ENCODE data around the gene HMGN2. TPM values are rescaled to one million over a fixed set of nuclear protein-coding genes. Genes with fewer than 3 reads are reported as not detected.

HMGN2 gene
- total RNA-seq, 1 experiment from 2014 or later = 414 TPM

DNA sequence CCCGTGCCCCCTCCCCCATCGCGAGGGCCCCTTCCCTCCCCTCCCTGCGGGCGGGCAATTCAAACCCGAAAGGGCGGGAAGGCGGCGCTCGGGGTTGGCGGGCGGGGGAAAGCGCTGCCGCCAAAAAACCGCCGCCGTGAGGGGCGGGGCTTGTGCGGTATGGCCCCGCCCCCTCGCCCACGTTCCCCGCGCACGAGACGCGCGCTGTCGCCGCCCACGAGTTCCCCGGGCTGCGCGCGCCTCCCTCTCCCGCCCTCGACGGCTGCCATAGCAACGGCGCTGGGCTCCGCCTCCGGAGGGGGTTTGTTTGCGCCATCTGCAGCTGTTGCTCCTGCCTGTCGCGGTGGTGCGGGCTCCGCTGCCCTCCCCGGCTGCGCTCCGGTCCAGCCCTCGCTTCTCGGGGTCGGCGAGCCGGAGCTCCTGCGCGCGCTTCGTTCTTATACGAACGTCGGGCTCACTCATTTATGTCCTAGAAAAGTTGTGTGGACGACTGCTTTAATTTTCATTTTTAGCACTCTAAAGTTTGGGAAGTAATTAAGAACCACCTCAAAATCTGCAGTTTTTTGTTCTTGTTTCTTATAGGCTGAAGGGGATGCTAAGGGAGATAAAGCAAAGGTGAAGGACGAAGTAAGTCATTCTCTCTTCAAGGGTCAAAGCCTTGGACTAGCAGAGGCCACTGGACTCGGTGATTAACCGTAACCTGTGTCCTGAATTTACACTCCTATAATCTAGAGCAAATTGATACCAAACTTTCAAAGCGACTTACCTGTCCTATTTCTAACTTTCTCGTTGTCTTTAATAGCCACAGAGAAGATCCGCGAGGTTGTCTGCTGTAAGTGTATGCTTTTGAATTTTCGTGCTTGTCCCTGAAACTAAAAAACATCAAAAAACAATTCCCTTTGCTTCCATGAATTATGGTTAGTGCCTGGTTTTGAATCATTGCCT lies 933 bp downstream of the HMGN2 start (continued):
- TF ChIP-seq, protein P1, sequence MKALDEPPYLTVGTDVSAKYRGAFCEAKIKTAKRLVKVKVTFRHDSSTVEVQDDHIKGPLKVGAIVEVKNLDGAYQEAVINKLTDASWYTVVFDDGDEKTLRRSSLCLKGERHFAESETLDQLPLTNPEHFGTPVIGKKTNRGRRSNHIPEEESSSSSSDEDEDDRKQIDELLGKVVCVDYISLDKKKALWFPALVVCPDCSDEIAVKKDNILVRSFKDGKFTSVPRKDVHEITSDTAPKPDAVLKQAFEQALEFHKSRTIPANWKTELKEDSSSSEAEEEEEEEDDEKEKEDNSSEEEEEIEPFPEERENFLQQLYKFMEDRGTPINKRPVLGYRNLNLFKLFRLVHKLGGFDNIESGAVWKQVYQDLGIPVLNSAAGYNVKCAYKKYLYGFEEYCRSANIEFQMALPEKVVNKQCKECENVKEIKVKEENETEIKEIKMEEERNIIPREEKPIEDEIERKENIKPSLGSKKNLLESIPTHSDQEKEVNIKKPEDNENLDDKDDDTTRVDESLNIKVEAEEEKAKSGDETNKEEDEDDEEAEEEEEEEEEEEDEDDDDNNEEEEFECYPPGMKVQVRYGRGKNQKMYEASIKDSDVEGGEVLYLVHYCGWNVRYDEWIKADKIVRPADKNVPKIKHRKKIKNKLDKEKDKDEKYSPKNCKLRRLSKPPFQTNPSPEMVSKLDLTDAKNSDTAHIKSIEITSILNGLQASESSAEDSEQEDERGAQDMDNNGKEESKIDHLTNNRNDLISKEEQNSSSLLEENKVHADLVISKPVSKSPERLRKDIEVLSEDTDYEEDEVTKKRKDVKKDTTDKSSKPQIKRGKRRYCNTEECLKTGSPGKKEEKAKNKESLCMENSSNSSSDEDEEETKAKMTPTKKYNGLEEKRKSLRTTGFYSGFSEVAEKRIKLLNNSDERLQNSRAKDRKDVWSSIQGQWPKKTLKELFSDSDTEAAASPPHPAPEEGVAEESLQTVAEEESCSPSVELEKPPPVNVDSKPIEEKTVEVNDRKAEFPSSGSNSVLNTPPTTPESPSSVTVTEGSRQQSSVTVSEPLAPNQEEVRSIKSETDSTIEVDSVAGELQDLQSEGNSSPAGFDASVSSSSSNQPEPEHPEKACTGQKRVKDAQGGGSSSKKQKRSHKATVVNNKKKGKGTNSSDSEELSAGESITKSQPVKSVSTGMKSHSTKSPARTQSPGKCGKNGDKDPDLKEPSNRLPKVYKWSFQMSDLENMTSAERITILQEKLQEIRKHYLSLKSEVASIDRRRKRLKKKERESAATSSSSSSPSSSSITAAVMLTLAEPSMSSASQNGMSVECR (CRISPR knock-in tag; IDR thresholded peaks at IDR 0.05; ENCODE audit: borderline replicate concordance) = peak; percentile 55; the same call in 1 of the 2 replicates
- TF ChIP-seq, protein P2, sequence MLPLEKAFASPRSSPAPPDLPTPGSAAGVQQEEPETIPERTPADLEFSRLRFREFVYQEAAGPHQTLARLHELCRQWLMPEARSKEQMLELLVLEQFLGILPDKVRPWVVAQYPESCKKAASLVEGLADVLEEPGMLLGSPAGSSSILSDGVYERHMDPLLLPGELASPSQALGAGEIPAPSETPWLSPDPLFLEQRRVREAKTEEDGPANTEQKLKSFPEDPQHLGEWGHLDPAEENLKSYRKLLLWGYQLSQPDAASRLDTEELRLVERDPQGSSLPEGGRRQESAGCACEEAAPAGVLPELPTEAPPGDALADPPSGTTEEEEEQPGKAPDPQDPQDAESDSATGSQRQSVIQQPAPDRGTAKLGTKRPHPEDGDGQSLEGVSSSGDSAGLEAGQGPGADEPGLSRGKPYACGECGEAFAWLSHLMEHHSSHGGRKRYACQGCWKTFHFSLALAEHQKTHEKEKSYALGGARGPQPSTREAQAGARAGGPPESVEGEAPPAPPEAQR (CRISPR knock-in tag; IDR thresholded peaks at IDR 0.05) = no peak
- TF ChIP-seq, protein P3, sequence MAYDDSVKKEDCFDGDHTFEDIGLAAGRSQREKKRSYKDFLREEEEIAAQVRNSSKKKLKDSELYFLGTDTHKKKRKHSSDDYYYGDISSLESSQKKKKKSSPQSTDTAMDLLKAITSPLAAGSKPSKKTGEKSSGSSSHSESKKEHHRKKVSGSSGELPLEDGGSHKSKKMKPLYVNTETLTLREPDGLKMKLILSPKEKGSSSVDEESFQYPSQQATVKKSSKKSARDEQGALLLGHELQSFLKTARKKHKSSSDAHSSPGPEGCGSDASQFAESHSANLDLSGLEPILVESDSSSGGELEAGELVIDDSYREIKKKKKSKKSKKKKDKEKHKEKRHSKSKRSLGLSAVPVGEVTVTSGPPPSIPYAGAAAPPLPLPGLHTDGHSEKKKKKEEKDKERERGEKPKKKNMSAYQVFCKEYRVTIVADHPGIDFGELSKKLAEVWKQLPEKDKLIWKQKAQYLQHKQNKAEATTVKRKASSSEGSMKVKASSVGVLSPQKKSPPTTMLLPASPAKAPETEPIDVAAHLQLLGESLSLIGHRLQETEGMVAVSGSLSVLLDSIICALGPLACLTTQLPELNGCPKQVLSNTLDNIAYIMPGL (CRISPR knock-in tag; IDR thresholded peaks at IDR 0.05) = no peak
- TF ChIP-seq, protein P4, sequence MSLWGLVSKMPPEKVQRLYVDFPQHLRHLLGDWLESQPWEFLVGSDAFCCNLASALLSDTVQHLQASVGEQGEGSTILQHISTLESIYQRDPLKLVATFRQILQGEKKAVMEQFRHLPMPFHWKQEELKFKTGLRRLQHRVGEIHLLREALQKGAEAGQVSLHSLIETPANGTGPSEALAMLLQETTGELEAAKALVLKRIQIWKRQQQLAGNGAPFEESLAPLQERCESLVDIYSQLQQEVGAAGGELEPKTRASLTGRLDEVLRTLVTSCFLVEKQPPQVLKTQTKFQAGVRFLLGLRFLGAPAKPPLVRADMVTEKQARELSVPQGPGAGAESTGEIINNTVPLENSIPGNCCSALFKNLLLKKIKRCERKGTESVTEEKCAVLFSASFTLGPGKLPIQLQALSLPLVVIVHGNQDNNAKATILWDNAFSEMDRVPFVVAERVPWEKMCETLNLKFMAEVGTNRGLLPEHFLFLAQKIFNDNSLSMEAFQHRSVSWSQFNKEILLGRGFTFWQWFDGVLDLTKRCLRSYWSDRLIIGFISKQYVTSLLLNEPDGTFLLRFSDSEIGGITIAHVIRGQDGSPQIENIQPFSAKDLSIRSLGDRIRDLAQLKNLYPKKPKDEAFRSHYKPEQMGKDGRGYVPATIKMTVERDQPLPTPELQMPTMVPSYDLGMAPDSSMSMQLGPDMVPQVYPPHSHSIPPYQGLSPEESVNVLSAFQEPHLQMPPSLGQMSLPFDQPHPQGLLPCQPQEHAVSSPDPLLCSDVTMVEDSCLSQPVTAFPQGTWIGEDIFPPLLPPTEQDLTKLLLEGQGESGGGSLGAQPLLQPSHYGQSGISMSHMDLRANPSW (CRISPR knock-in tag; conservative IDR thresholded peaks at IDR 0.05; ENCODE audit: low read depth) = no peak
- TF ChIP-seq NFE2L1 (CRISPR knock-in tag; IDR thresholded peaks at IDR 0.05) = no peak
- TF ChIP-seq, protein P5, sequence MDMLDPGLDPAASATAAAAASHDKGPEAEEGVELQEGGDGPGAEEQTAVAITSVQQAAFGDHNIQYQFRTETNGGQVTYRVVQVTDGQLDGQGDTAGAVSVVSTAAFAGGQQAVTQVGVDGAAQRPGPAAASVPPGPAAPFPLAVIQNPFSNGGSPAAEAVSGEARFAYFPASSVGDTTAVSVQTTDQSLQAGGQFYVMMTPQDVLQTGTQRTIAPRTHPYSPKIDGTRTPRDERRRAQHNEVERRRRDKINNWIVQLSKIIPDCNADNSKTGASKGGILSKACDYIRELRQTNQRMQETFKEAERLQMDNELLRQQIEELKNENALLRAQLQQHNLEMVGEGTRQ (CRISPR knock-in tag; IDR thresholded peaks at IDR 0.05) = no peak
- TF ChIP-seq RORB (CRISPR knock-in tag; IDR thresholded peaks at IDR 0.05) = no peak
- no peak for TF ChIP-seq TCF7 (CRISPR knock-in tag; IDR thresholded peaks at IDR 0.05; ENCODE audit: low read depth)

DNA sequence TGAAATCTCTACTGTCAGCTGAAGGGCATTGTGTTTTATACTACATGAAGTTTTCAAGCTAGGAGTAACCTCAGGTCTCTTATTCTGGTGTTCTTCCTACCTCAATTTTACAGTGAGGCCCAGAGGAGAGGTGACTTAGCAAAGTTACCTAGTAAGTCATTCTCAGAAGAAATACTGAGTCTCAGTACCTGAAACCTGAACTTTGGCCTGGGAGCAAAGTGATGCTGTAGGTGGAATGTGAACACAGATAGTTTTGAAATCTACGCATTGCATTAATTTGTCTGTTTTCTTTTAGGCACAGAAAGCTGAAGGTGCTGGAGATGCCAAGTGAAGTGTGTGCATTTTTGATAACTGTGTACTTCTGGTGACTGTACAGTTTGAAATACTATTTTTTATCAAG lies 2.6 kb downstream of the HMGN2 start:
- DNase-seq (ENCODE audit: low spot score) (no peak), ATAC-seq (no peak)
- H3K4me3 Mint-ChIP-seq = peak overlapping the region; percentile 89
- H3K27me3 Mint-ChIP-seq (ENCODE audit: low read depth) = no peaks in the 10 kb centered on the region; the same call in 1 of the 2 replicates
- peaks cover 52% of the 10 kb centered on the region for H3K36me3 Mint-ChIP-seq
- ChIA-PET POLR2A (no interaction called here), CTCF (no interaction called here)
- H3K4me1 Mint-ChIP-seq = peaks cover 28% of the 10 kb centered on the region
- H3K27ac Mint-ChIP-seq = peak overlapping the region; percentile 27; the same call in 1 of the 2 replicates
- no peaks in the 10 kb centered on the region for H3K9me3 Mint-ChIP-seq
- TF ChIP-seq, protein P6, sequence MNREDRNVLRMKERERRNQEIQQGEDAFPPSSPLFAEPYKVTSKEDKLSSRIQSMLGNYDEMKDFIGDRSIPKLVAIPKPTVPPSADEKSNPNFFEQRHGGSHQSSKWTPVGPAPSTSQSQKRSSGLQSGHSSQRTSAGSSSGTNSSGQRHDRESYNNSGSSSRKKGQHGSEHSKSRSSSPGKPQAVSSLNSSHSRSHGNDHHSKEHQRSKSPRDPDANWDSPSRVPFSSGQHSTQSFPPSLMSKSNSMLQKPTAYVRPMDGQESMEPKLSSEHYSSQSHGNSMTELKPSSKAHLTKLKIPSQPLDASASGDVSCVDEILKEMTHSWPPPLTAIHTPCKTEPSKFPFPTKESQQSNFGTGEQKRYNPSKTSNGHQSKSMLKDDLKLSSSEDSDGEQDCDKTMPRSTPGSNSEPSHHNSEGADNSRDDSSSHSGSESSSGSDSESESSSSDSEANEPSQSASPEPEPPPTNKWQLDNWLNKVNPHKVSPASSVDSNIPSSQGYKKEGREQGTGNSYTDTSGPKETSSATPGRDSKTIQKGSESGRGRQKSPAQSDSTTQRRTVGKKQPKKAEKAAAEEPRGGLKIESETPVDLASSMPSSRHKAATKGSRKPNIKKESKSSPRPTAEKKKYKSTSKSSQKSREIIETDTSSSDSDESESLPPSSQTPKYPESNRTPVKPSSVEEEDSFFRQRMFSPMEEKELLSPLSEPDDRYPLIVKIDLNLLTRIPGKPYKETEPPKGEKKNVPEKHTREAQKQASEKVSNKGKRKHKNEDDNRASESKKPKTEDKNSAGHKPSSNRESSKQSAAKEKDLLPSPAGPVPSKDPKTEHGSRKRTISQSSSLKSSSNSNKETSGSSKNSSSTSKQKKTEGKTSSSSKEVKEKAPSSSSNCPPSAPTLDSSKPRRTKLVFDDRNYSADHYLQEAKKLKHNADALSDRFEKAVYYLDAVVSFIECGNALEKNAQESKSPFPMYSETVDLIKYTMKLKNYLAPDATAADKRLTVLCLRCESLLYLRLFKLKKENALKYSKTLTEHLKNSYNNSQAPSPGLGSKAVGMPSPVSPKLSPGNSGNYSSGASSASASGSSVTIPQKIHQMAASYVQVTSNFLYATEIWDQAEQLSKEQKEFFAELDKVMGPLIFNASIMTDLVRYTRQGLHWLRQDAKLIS (CRISPR knock-in tag; IDR thresholded peaks at IDR 0.05; ENCODE audit: borderline replicate concordance) = no peak
- TF ChIP-seq, protein P7, sequence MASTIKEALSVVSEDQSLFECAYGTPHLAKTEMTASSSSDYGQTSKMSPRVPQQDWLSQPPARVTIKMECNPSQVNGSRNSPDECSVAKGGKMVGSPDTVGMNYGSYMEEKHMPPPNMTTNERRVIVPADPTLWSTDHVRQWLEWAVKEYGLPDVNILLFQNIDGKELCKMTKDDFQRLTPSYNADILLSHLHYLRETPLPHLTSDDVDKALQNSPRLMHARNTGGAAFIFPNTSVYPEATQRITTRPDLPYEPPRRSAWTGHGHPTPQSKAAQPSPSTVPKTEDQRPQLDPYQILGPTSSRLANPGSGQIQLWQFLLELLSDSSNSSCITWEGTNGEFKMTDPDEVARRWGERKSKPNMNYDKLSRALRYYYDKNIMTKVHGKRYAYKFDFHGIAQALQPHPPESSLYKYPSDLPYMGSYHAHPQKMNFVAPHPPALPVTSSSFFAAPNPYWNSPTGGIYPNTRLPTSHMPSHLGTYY (CRISPR knock-in tag; IDR thresholded peaks at IDR 0.05) = no peak
- no peak for TF ChIP-seq CREB1 (CRISPR knock-in tag; IDR thresholded peaks at IDR 0.05)
- TF ChIP-seq, protein P8, sequence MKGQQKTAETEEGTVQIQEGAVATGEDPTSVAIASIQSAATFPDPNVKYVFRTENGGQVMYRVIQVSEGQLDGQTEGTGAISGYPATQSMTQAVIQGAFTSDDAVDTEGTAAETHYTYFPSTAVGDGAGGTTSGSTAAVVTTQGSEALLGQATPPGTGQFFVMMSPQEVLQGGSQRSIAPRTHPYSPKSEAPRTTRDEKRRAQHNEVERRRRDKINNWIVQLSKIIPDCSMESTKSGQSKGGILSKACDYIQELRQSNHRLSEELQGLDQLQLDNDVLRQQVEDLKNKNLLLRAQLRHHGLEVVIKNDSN (CRISPR knock-in tag; IDR thresholded peaks at IDR 0.05) = no peak
- TF ChIP-seq, protein P9, sequence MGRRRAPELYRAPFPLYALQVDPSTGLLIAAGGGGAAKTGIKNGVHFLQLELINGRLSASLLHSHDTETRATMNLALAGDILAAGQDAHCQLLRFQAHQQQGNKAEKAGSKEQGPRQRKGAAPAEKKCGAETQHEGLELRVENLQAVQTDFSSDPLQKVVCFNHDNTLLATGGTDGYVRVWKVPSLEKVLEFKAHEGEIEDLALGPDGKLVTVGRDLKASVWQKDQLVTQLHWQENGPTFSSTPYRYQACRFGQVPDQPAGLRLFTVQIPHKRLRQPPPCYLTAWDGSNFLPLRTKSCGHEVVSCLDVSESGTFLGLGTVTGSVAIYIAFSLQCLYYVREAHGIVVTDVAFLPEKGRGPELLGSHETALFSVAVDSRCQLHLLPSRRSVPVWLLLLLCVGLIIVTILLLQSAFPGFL (CRISPR knock-in tag; IDR thresholded peaks at IDR 0.05; ENCODE audit: borderline replicate concordance) = no peak

Measured in WTC11 (cell line).